ENCODE results near the gene TRIM66.

Gene TRIM66

GRCh38 chr11:8649361-8649760 is 33.1 kb downstream of the TRIM66 start:
- no peak for DNase-seq

GRCh38 chr11:8646873-8647272 is 35.6 kb downstream of the TRIM66 start:
- DNase-seq, result no peak

GRCh38 chr11:8642196-8642841 is 40.1 kb downstream of the TRIM66 start:
- no peak for DNase-seq

GRCh38 chr11:8641332-8641731 is 41.1 kb downstream of the TRIM66 start:
- DNase-seq, result no peak

- no peak for DNase-seq
Measured at GRCh38 chr11:8640267-8640906, 42.1 kb downstream of the TRIM66 start.

- DNase-seq, result no peak
Measured at GRCh38 chr11:8639655-8640054, 42.8 kb downstream of the TRIM66 start.

- DNase-seq, result no peak
Measured at GRCh38 chr11:8638300-8638699, 44.2 kb downstream of the TRIM66 start.

- no peak for DNase-seq
Measured at GRCh38 chr11:8636127-8636526, 46.3 kb downstream of the TRIM66 start.

- no peak for DNase-seq
Measured at GRCh38 chr11:8634498-8634897, 48.0 kb downstream of the TRIM66 start.

- DNase-seq, result no peak
Measured at GRCh38 chr11:8631395-8632118, 50.9 kb downstream of the TRIM66 start.

GRCh38 chr11:8624698-8625097 is 57.8 kb downstream of the TRIM66 start:
- DNase-seq, result no peak

GRCh38 chr11:8621147-8621546 is 61.3 kb downstream of the TRIM66 start:
- DNase-seq, result no peak

- DNase-seq, result peak; percentile 17
Measured at GRCh38 chr11:8617063-8617462, 65.4 kb downstream of the TRIM66 start.

GRCh38 chr11:8615291-8616032 is 67.0 kb downstream of the TRIM66 start:
- peak; percentile 19 for DNase-seq

- peak; percentile 21 for DNase-seq
Measured at GRCh38 chr11:8614497-8614896, 68.0 kb downstream of the TRIM66 start.

GRCh38 chr11:8613036-8613435 is 69.4 kb downstream of the TRIM66 start:
- DNase-seq, result no peak

GRCh38 chr11:8612522-8612921 is 69.9 kb downstream of the TRIM66 start:
- no peak for DNase-seq

GRCh38 chr11:8610532-8611116 is 71.8 kb downstream of the TRIM66 start:
- DNase-seq, result no peak

- no peak for DNase-seq
Measured at GRCh38 chr11:8608652-8609051, 73.8 kb downstream of the TRIM66 start.

- DNase-seq, result no peak
Measured at GRCh38 chr11:8605971-8606563, 76.4 kb downstream of the TRIM66 start.

GRCh38 chr11:8604078-8604723 is 78.3 kb downstream of the TRIM66 start:
- DNase-seq, result peak; percentile 78

GRCh38 chr11:8603696-8604077 is 78.8 kb downstream of the TRIM66 start:
- DNase-seq, result no peak

Data from islet precursor cell (in vitro differentiated cells).